ENCODE measurements around the gene ASB13. TPM values are rescaled to one million over a fixed set of nuclear protein-coding genes. Genes with fewer than 3 reads are reported as not detected.

Gene ASB13
- total RNA-seq, 2 donors from 2014 or later: 15.8 to 16.0 TPM

GRCh38 chr10:5650664-5651387 is 15.6 kb downstream of the ASB13 start:
- no peaks in the 10 kb centered on the region for H3K9me3 ChIP-seq
- H3K4me1 ChIP-seq (ENCODE audit: control insufficient read depth in 1 of 2, low read depth in 2 of 2): peaks cover 6 to 28% of the 10 kb centered on the region in 2 donors
- peak overlapping the region; percentile 17 to 45 for H3K27ac ChIP-seq
- no peaks in the 10 kb centered on the region for H3K27me3 ChIP-seq (replicated peaks; ENCODE audit: insufficient read depth)
- no peak for TF ChIP-seq CTCF (IDR thresholded peaks at IDR 0.05)
- no peak for ATAC-seq (ENCODE audit: insufficient number of reproducible peaks, low FRiP score, low read depth)
- H3K36me3 ChIP-seq: peaks cover 28% of the 10 kb centered on the region
- H3K4me3 ChIP-seq: no peak overlapping the region
- no peak for DNase-seq (ENCODE audit: low spot score)

GRCh38 chr10:5649746-5650145 is 16.6 kb downstream of the ASB13 start:
- peaks cover 6 to 35% of the 10 kb centered on the region in 2 donors for H3K4me1 ChIP-seq (ENCODE audit: control insufficient read depth in 1 of 2, low read depth in 2 of 2)

GRCh38 chr10:5648494-5649457 is 17.6 kb downstream of the ASB13 start:
- no peaks in the 10 kb centered on the region for H3K27me3 ChIP-seq (replicated peaks; ENCODE audit: insufficient read depth)
- no peak for TF ChIP-seq CTCF (IDR thresholded peaks at IDR 0.05)
- no peak for DNase-seq (ENCODE audit: low spot score)
- H3K9me3 ChIP-seq: no peaks in the 10 kb centered on the region
- peaks cover 28% of the 10 kb centered on the region for H3K36me3 ChIP-seq
- peaks cover 8 to 44% of the 10 kb centered on the region in 2 donors for H3K4me1 ChIP-seq (ENCODE audit: control insufficient read depth in 1 of 2, low read depth in 2 of 2)
- no peak overlapping the region for H3K27ac ChIP-seq
- no peak overlapping the region for H3K4me3 ChIP-seq
- ATAC-seq (ENCODE audit: insufficient number of reproducible peaks, low FRiP score, low read depth): no peak

More at GRCh38 chr10:5649746-5650145, 16.6 kb downstream of the ASB13 start:
- TF ChIP-seq CTCF (IDR thresholded peaks at IDR 0.05): no peak
- no peaks in the 10 kb centered on the region for H3K27me3 ChIP-seq (replicated peaks; ENCODE audit: insufficient read depth)
- H3K4me3 ChIP-seq: no peak overlapping the region
- no peak for DNase-seq (ENCODE audit: low spot score)
- no peak overlapping the region for H3K27ac ChIP-seq
- H3K9me3 ChIP-seq: no peaks in the 10 kb centered on the region
- peaks cover 28% of the 10 kb centered on the region for H3K36me3 ChIP-seq
- no peak for ATAC-seq (ENCODE audit: insufficient number of reproducible peaks, low FRiP score, low read depth)

- no peak for TF ChIP-seq CTCF (IDR thresholded peaks at IDR 0.05)
- Histone ChIP-seq H3K27ac (no peak overlapping the region), H3K9me3 (no peaks in the 10 kb centered on the region), H3K4me1 (ENCODE audit: control insufficient read depth in 1 of 2, low read depth in 2 of 2) (peaks cover 10 to 55% of the 10 kb centered on the region in 2 donors), H3K36me3 (peaks cover 28% of the 10 kb centered on the region), H3K4me3 (no peak overlapping the region), H3K27me3 (replicated peaks; ENCODE audit: insufficient read depth) (no peaks in the 10 kb centered on the region)
- ATAC-seq (ENCODE audit: insufficient number of reproducible peaks, low FRiP score, low read depth) (no peak), DNase-seq (ENCODE audit: low spot score) (no peak)
These were observed 18.7 kb downstream of the ASB13 start for GRCh38 chr10:5647507-5648240.

All from thoracic aorta (tissue), 2 donors.